ENCODE results near the gene OTX1. TPM values are rescaled to one million over a fixed set of nuclear protein-coding genes. Genes with fewer than 3 reads are reported as not detected.

The OTX1 gene
- 0.10 TPM in 1 of 2 replicates, not detected in the other for total RNA-seq

GRCh38 chr2:63050334-63051041 lies at the start of gene OTX1:
Gene OTX1, plus strand, starts transcription at chr2:63050830. Its CDS starts 2,161 bp downstream, at chr2:63052991.

Data from mammary microvascular endothelial cell (primary cell).